Subcutaneous adipose tissue (tissue), 4 donors: Measurements from ENCODE around the gene SYNDIG1. TPM values are rescaled to one million over a fixed set of nuclear protein-coding genes. Genes with fewer than 3 reads are reported as not detected.

Experiments
- total RNA-seq, 4 donors: library from RNA; depleted of rRNA; stranded (reverse); fragments of >200 nt; gene quantifications; one replicate each; pipeline ENCODE4 v1.1.0, GENCODE V29; 2016
- TF ChIP-seq, protein P1 (sequence below): fragments of 450-650 bp; IDR thresholded peaks from one replicate; pipeline ENCODE4 v1.5.1; 2016; ENCODE audit warnings: low read depth, mild to moderate bottlenecking, control low read depth, antibody characterized with exemption, moderate library complexity

The SYNDIG1 gene
- total RNA-seq, 4 donors from 2014 or later, result 0.17 to 1.5 TPM; not detected in 2

- TF ChIP-seq, protein P1, sequence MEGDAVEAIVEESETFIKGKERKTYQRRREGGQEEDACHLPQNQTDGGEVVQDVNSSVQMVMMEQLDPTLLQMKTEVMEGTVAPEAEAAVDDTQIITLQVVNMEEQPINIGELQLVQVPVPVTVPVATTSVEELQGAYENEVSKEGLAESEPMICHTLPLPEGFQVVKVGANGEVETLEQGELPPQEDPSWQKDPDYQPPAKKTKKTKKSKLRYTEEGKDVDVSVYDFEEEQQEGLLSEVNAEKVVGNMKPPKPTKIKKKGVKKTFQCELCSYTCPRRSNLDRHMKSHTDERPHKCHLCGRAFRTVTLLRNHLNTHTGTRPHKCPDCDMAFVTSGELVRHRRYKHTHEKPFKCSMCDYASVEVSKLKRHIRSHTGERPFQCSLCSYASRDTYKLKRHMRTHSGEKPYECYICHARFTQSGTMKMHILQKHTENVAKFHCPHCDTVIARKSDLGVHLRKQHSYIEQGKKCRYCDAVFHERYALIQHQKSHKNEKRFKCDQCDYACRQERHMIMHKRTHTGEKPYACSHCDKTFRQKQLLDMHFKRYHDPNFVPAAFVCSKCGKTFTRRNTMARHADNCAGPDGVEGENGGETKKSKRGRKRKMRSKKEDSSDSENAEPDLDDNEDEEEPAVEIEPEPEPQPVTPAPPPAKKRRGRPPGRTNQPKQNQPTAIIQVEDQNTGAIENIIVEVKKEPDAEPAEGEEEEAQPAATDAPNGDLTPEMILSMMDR, result no peak
These were observed 139.7 kb downstream of the SYNDIG1 start for GRCh38 chr20:24608926-24609667.

GRCh38 chr20:24609757-24610156, 140.3 kb downstream of the SYNDIG1 start:
- TF ChIP-seq, protein P1, result no peak

GRCh38 chr20:24610341-24611115, 141.1 kb downstream of the SYNDIG1 start:
- TF ChIP-seq, protein P1, result no peak

DNA sequence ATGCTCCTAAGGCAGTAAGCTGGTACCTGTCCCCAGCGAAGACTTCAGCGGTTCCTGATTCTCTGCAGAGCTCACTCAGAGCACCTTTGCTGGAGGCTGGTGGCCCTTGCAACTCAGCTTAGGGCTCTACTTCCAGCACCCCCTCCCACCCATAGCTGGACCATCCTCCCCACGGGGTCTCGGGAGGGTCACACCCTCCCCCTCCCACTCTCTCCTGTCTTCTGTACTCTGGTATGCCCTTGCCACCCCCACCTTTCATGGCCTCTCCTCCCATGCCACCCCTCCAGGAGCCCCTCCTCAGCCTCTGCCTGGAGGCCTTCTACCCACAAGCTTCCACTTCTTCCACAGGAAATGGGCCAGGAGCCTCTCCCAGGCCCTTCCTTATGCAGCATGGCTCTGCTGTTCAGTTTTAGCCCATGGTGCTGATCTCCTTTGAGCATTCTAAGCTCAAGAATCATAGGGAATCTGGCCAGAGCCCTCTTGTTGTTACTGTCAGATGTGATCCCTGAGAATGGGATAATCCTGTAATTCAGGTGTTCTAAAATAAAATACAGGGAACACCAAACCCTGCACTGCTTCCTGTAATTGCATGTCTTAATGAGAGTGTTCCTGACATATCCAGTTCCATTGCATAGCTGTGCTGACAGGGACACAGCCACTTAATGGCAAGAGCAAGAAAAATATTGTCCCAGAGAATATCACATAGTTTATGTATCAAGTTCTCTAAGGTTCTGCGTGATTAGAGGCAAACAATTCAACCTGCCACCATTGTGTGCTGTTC, 142.1 kb downstream of the SYNDIG1 start:
- TF ChIP-seq, protein P1, result no peak

DNA sequence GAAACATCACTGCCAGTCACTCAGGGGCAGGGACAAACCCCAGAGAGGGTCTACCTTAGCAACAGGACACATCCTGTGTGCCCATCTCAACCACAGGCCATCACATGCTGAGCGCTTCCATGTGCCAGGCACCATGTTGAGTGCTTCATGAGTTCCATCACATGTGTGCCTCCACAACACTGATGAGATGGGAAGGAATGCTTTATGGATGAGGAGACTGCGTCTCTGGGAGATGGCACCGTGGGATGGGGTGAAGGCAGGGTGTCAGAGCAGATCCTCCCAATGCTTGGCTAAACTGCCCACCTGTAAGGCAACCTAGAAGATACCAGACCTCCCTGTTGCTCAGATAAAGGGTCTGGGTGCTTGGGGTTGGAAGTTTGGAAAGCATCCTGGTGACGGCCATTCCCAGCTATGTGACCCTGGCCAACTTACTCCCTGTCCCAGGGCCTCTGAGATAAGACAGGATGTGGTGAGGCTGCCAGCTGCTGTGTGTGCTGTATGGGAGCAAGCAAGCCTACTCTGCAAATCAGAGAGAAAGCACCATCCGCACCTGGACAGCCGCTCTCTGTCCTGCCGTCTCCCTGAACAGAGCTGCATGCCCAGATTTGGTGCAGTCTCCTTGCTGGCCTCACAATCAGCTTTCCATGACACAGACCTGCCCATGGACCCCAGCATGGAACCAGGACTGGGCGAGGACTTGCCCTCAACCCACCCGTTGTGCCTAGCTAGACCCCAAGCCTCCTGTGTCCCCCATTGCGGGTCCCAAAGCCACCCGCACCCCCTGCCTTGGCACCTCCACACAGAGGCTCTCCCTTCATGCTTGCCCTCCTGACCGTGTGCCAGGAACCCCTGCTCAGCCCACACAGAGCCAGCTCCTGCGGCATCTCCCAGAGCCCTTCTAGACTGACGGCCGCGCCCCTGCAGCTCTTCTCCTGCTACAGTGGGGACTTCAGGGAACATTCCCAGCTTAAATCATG, 143.7 kb downstream of the SYNDIG1 start:
- TF ChIP-seq, protein P1, result no peak

DNA sequence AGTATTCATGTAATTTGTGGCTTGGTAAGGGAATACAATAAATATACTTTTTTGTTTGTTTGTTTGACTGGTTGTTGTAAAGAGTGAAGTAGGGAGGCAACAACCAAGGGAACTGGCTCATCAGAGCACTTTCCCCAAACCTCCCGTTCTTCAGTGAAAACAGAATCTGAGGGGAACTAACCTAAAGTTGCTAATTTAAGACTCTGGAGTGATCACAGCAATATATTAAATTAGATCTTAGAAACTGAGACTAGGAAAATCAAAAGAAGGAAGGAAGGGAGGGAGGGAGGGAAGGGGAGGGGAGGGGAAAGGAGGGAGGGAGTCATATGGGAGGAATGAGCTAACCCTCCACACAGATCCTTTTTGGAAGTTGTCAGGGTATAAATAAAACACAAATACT, 144.9 kb downstream of the SYNDIG1 start:
- TF ChIP-seq, protein P1, result no peak
